Lower leg skin (tissue), 3 donors: ENCODE results near the gene FZD2.

Experiments
- POLR2A ChIP-seq, 2 donors: fragments of 450-650 bp; IDR thresholded peaks; one replicate each; pipeline ENCODE4 v1.6.1; 2016 to 2017; ENCODE audit warnings: antibody characterized with exemption in 2 of 2, mild to moderate bottlenecking in 1 of 2, moderate library complexity in 1 of 2
- TF ChIP-seq, protein P1 (sequence below), 3 donors: fragments of 450-650 bp; IDR thresholded peaks; one replicate each; pipeline ENCODE4 v1.5.1; 2016; ENCODE audit warnings: antibody characterized with exemption in 3 of 3, mild to moderate bottlenecking in 3 of 3, moderate library complexity in 2 of 3

DNA sequence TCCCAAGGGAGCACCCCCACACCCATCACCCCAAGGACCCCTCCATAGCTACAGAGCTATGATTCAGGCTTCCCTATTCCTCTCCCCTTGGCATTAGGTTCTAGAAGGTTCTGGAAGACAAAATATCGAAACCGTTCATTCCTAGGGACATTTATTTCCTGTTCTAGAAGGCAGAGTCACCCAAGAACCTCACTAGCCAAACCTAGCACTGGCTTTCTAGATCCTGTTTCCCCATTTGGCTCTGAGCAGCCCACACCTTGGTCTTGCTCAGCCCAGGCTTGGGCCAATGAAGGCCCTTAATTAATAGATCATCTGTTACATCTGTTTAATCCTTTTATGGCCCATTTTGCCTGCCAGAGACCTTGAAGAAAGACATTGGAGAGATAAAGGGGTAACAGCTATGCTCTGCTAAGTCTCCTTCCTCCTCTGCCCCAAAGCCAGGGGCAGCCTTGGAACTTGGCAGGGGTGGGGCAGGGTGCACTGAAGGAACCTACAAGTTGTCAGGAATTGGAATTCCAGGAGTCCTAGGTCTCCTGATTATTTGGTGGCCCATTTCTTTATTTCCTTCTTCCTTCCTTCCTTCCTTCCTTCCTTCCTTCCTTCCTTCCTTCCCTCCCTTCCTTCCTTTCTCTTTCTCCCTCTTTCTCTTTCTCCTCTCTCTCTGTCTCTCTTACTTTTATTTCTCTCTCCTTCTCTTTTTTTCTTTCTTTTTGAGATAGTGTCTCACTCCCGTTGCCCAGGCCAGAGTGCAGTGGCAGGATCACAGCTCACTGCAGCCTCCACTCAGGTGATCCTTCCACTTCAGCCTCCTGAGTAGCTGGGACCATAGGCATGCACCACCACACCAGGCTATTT, 8.7 kb upstream of the FZD2 start:
- TF ChIP-seq, protein P1, sequence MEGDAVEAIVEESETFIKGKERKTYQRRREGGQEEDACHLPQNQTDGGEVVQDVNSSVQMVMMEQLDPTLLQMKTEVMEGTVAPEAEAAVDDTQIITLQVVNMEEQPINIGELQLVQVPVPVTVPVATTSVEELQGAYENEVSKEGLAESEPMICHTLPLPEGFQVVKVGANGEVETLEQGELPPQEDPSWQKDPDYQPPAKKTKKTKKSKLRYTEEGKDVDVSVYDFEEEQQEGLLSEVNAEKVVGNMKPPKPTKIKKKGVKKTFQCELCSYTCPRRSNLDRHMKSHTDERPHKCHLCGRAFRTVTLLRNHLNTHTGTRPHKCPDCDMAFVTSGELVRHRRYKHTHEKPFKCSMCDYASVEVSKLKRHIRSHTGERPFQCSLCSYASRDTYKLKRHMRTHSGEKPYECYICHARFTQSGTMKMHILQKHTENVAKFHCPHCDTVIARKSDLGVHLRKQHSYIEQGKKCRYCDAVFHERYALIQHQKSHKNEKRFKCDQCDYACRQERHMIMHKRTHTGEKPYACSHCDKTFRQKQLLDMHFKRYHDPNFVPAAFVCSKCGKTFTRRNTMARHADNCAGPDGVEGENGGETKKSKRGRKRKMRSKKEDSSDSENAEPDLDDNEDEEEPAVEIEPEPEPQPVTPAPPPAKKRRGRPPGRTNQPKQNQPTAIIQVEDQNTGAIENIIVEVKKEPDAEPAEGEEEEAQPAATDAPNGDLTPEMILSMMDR (IDR thresholded peaks at IDR 0.05): no peak
- TF ChIP-seq POLR2A (IDR thresholded peaks at IDR 0.05): no peak
